HepG2 (cell line): Measurements from ENCODE around the gene GNAS.

Source experiments
- EZH2 ChIP-seq: conservative IDR thresholded peaks from 2 replicates; pipeline ENCODE4 v1.6.1; 2012; ENCODE audit warnings: mild to moderate bottlenecking, low read depth, low read length, moderate library complexity
- GZF1 ChIP-seq: sonication (generic); formaldehyde crosslinking; IDR thresholded peaks from 2 replicates; pipeline ENCODE4 v1.5.1; 2020; ENCODE audit warnings: mild to moderate bottlenecking, missing genetic modification reagents
- POLR2A ChIP-seq, 2 experiments: IDR thresholded peaks; 2 replicates each; pipeline ENCODE4 v1.6.1; 2011; ENCODE audit warnings: low read depth in 2 of 2, low read length in 2 of 2, mild to moderate bottlenecking in 1 of 2, moderate library complexity in 1 of 2; ENCODE audit not compliant: insufficient read depth in 1 of 2
- RELA ChIP-seq: sonication (generic); formaldehyde crosslinking; IDR thresholded peaks from 2 replicates; pipeline ENCODE4 v1.4.0; 2020; ENCODE audit warnings: missing genetic modification reagents
- RFX5 ChIP-seq: IDR thresholded peaks from 2 replicates; pipeline ENCODE4 v1.6.1; 2011; ENCODE audit warnings: low read depth, low read length, improper control_type of control experiment
- SP1 ChIP-seq, 2 experiments: fragments of 450-650 bp in 1 of 2; sonication (generic) in 1 of 2; formaldehyde crosslinking in 1 of 2; IDR thresholded peaks; 2 replicates each; pipeline versions ENCODE4 v1.4.0 to v1.6.1; 2016 to 2020; ENCODE audit warnings: missing genetic modification reagents in 1 of 2
- ZNF138 ChIP-seq: sonication (generic); formaldehyde crosslinking; IDR thresholded peaks from 2 replicates; pipeline ENCODE4 v1.5.0; 2020; ENCODE audit warnings: mild to moderate bottlenecking, low read depth, missing genetic modification reagents
- ZNF362 ChIP-seq: sonication (generic); formaldehyde crosslinking; IDR thresholded peaks from 2 replicates; pipeline ENCODE4 v1.4.0; 2020; ENCODE audit warnings: missing genetic modification reagents, mild to moderate bottlenecking, borderline replicate concordance
- ZNF383 ChIP-seq: sonication (generic); formaldehyde crosslinking; IDR thresholded peaks from 2 replicates; pipeline ENCODE4 v1.4.0; 2020; ENCODE audit warnings: missing genetic modification reagents, mild to moderate bottlenecking, borderline replicate concordance
- ZNF510 ChIP-seq: sonication (generic); formaldehyde crosslinking; IDR thresholded peaks from 2 replicates; pipeline ENCODE4 v1.4.0; 2020; ENCODE audit warnings: low read depth, mild to moderate bottlenecking, missing genetic modification reagents
- TF ChIP-seq, protein P1 (sequence below): sonication (generic); formaldehyde crosslinking; IDR thresholded peaks from 2 replicates; pipeline ENCODE4 v1.4.0; 2020; ENCODE audit warnings: mild to moderate bottlenecking, low read depth, missing genetic modification reagents

- TF ChIP-seq ZNF138 (CRISPR knock-in tag) (no peak), GZF1 (CRISPR knock-in tag) (no peak), ZNF383 (no peak), ZNF362 (CRISPR knock-in tag) (no peak), RELA (CRISPR knock-in tag) (no peak), POLR2A (IDR thresholded peaks at IDR 0.05; ENCODE audit: insufficient read depth in 1 of 2, low read depth in 2 of 2, low read length in 2 of 2) (no peak), EZH2 (no peak), RFX5 (no peak), ZNF510 (CRISPR knock-in tag) (no peak), SP1 (IDR thresholded peaks at IDR 0.05) (no peak), SP1 (CRISPR knock-in tag; IDR thresholded peaks at IDR 0.05) (no peak)
- TF ChIP-seq, protein P1, sequence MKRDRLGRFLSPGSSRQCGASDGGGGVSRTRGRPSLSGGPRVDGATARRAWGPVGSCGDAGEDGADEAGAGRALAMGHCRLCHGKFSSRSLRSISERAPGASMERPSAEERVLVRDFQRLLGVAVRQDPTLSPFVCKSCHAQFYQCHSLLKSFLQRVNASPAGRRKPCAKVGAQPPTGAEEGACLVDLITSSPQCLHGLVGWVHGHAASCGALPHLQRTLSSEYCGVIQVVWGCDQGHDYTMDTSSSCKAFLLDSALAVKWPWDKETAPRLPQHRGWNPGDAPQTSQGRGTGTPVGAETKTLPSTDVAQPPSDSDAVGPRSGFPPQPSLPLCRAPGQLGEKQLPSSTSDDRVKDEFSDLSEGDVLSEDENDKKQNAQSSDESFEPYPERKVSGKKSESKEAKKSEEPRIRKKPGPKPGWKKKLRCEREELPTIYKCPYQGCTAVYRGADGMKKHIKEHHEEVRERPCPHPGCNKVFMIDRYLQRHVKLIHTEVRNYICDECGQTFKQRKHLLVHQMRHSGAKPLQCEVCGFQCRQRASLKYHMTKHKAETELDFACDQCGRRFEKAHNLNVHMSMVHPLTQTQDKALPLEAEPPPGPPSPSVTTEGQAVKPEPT (CRISPR knock-in tag): no peak
Observed at GRCh38 chr20:58888103-58888502, 35.6 kb downstream of the GNAS start.
